Nephron progenitor cell (in vitro differentiated cells): ENCODE measurements around the gene UBA52.
"Not testable (repeated sequence)": the region's sequence is repeated elsewhere in the genome, so short reads cannot be mapped to it uniquely, and the experiment has no call there.

ENCODE experiments used
- DNase-seq: peaks from one replicate; pipeline ENCODE4 v3.0.0; 2021
- H3K27ac Mint-ChIP-seq: 2 replicates; pipeline ENCODE4 v1.8.0; 2021; ENCODE audit warnings: mild to moderate bottlenecking, moderate library complexity, mixed read lengths
- H3K27me3 Mint-ChIP-seq: 2 replicates; pipeline ENCODE4 v1.8.0; 2021; ENCODE audit warnings: mild to moderate bottlenecking, low read depth, mixed read lengths; ENCODE audit not compliant: poor library complexity
- H3K36me3 Mint-ChIP-seq: 2 replicates; pipeline ENCODE4 v1.8.0; 2021; ENCODE audit warnings: low read depth, mixed read lengths
- H3K4me1 Mint-ChIP-seq: 2 replicates; pipeline ENCODE4 v1.8.0; 2021; ENCODE audit warnings: mixed read lengths
- H3K4me3 Mint-ChIP-seq: 2 replicates; pipeline ENCODE4 v1.8.0; 2021; ENCODE audit warnings: mild to moderate bottlenecking, moderate library complexity, mixed read lengths
- H3K9me3 Mint-ChIP-seq: 2 replicates; pipeline ENCODE4 v1.8.0; 2021; ENCODE audit warnings: mild to moderate bottlenecking, moderate library complexity, mixed read lengths
- CTCF ChIP-seq: fragments of 200-600 bp; sonication (generic); IDR thresholded peaks from 2 replicates; pipeline ENCODE4 v1.5.0; 2021; ENCODE audit warnings: antibody characterized with exemption

Gene UBA52

DNA sequence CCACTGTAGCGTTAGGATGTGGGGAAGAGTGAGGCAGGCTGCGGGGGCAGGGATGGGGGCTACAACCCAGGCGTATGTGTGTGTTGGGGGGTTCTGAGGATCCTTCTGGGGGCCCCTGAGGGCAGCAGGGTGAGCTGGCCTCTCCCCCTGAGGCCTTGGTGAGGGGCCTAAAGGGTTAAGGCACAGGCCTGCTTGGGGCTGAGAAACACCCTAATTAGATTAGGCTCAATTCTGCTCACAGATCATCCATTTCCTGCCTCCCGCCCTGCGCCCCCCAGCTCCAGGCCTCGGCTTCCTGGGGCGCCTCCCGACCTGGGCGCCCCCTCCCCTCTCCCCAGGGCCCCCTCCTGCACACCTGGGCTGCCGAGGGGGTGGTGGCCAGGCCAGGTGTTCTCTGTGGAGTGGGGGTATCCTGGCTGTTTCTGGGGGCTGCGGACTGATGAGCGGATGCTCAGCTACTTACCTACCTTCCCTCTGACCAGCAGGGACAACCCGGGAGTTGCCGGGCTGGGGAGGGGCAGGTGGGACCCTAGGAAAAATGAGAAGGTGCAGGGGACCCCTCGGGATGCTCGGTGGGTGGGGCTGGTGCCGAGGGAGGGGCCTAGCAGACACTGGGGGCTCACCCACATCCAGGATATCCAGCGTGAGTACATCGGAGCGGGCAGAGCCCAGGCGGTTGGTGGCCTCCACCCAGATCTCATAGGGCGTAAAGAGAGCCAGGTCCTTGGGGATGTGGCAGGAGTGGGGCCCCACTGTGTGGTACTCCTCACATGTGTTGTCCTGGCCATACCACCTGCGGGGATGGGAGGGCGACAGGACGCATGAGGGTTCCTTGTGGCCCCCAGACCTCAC lies 26.4 kb downstream of the UBA52 start:
- Mint-ChIP-seq H3K9me3 (no peaks in the 10 kb centered on the region), H3K27me3 (peaks cover 35% of the 10 kb centered on the region), H3K4me1 (peaks cover 44% of the 10 kb centered on the region), H3K4me3 (no peak overlapping the region), H3K36me3 (no peaks in the 10 kb centered on the region), H3K27ac (no peak overlapping the region)
- DNase-seq: no peak
- TF ChIP-seq CTCF: no peak

DNA sequence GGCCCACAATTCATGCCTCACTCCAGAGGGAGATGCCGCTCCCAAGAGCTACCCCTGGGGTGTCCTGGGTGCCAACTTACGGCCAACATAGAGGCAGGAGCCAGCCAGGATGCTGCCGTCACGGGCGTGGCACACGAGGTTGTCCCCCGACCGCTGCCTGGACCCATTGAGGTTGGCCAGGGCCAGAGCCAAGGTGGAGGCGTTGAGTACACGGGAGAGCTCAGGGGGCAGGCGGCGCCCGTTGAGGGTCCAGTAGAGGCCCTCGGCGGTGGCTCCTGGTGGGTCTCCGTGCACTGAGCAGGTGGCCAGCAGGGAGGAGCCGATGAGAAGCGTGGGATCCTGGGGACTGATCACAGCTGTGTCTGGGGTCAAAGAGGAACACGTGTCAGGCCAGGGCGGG lies 27.8 kb downstream of the UBA52 start:
- no peak for TF ChIP-seq CTCF
- H3K27ac Mint-ChIP-seq: no peak overlapping the region

DNA sequence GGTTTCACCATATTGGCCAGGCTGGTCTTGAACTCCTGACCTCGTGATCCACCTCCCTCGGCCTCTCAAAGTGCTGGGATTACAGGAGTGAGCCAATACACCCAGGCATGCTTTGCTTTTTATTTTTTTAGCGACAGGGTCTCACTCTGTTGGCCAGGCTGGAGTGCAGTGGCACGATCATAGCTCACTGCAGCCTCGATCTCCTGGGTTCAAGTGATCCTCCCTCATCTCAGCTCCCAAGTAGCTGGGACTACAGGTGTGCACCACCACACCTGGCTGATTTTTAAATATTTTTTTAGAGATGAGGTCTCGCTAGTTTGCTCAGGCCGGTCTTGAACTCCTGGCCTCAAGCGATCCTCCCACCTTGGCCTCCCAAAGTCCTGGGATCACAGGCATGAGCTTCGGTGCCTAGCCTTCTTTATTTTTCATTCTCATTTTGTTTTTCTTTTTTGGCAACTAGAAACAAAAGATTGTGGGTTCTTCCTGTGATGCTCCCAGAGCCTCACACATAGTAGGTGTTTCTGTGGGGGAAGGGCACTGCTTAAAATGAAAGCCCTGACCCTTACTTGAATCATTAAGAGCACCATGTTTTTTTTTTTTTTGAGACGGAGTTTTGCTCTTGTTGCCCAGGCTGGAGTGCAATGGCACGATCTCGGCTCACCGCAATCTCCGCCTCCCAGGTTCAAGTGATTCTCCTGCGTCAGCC lies 29.2 kb downstream of the UBA52 start:
- H3K9me3 Mint-ChIP-seq, H3K36me3 Mint-ChIP-seq, H3K27ac Mint-ChIP-seq, DNase-seq, H3K4me3 Mint-ChIP-seq: not testable (repeated sequence)
- peaks cover 42% of the 10 kb centered on the region for H3K4me1 Mint-ChIP-seq
- peaks cover 55% of the 10 kb centered on the region for H3K27me3 Mint-ChIP-seq

More for the DNA sequence above, 27.8 kb downstream of the UBA52 start:
- H3K4me3 Mint-ChIP-seq: no peak overlapping the region
- no peaks in the 10 kb centered on the region for H3K9me3 Mint-ChIP-seq
- no peak for DNase-seq
- H3K27me3 Mint-ChIP-seq: peaks cover 41% of the 10 kb centered on the region
- H3K4me1 Mint-ChIP-seq: peaks cover 43% of the 10 kb centered on the region
- no peaks in the 10 kb centered on the region for H3K36me3 Mint-ChIP-seq

DNA sequence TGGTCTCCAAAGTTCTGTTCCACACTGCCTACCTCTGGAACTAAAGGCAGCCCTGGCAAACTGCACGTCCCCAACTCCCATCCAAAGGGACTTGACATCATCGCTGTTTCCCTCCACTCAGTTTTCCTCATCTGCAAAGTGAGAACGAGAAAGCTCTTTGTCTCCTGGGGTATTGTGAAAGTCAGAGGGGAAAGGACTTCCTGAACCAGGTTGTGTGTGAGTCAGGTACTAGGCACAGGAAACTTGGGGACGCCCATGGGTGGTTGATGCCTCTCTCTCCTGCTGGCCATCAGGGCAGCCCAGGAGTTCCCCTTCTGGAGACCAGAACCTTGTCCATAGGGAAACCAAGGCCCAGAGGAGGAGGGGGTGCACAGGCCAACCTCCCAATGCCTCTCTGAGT lies 30.2 kb downstream of the UBA52 start:
- Mint-ChIP-seq H3K27me3 (peaks cover 57% of the 10 kb centered on the region), H3K27ac (no peak overlapping the region), H3K9me3 (no peaks in the 10 kb centered on the region), H3K36me3 (no peaks in the 10 kb centered on the region), H3K4me3 (no peak overlapping the region), H3K4me1 (peaks cover 32% of the 10 kb centered on the region)
- no peak for TF ChIP-seq CTCF
- DNase-seq: no peak

DNA sequence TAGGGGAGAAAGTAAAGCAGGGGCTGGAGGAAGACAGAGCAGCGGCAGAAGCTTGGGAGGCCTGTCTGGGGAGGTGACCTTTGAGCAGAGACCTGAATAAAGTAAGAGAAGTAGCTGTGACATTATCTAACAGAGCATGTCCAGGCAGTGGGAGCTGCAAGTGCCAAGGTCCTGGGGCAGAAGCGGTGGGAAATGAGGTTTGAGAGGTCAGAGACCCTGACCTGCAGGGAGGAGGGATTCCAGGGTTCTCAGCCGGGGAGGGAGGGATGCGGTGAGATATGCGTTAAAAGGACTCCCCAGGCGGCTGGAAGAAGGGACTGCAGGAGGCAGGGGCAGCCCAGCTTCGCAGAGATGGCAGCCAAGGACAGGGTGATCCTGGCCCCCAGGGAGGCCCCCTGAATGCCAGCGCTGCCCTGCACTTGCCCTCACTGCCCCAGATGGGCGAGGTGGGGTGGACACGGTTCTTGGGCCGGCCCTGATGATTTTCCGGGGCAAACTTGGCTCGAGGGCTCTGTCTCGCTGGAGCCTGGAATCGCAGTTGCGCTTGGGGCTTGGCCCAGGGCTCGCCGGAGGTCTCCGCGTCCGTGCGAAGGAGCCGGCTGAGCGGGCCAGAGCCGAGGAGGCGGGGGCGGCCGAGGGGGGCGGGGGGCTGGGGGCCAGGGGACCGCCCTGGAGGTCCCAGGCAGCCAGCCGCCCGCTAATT lies 31.7 kb downstream of the UBA52 start:
- H3K4me1 Mint-ChIP-seq: peaks cover 29% of the 10 kb centered on the region
- no peak overlapping the region for H3K27ac Mint-ChIP-seq
- no peaks in the 10 kb centered on the region for H3K36me3 Mint-ChIP-seq
- peak; percentile 34 for TF ChIP-seq CTCF
- H3K27me3 Mint-ChIP-seq: peaks cover 73% of the 10 kb centered on the region
- peak overlapping the region; percentile 22 for H3K4me3 Mint-ChIP-seq
- H3K9me3 Mint-ChIP-seq: no peaks in the 10 kb centered on the region
- peak; percentile 52 for DNase-seq
